ENCODE results near the gene HMOX1. TPM values are rescaled to one million over a fixed set of nuclear protein-coding genes. Genes with fewer than 3 reads are reported as not detected.

Gene HMOX1
- total RNA-seq, 1 experiment from 2014 or later, result 93.0 TPM

DNA sequence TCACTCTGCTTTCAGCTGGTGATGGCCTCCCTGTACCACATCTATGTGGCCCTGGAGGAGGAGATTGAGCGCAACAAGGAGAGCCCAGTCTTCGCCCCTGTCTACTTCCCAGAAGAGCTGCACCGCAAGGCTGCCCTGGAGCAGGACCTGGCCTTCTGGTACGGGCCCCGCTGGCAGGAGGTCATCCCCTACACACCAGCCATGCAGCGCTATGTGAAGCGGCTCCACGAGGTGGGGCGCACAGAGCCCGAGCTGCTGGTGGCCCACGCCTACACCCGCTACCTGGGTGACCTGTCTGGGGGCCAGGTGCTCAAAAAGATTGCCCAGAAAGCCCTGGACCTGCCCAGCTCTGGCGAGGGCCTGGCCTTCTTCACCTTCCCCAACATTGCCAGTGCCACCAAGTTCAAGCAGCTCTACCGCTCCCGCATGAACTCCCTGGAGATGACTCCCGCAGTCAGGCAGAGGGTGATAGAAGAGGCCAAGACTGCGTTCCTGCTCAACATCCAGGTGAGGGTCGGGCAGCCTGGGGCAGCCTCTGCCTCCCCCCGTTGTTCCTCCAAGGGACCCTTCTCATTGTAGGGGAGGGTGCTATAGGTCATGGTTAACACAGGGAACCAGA lies 5.9 kb downstream of the HMOX1 start:
- Histone ChIP-seq H3K36me3 (ENCODE audit: control insufficient read depth, insufficient read depth, low read length) (peaks cover 4% of the 10 kb centered on the region), H3K4me3 (ENCODE audit: low read depth, low read length) (no peak overlapping the region), H3K27me3 (replicated peaks; ENCODE audit: control insufficient read depth, insufficient read depth, low read length) (no peaks in the 10 kb centered on the region), H3K9me3 (no peaks in the 10 kb centered on the region), H3K4me1 (peaks cover 3% of the 10 kb centered on the region; the same call in 1 of the 2 replicates)
- Mint-ChIP-seq H3K27ac (ENCODE audit: unreplicated experiment) (no peak overlapping the region), H3K36me3 (ENCODE audit: insufficient read depth, unreplicated experiment) (peaks cover 96% of the 10 kb centered on the region), H3K27me3 (ENCODE audit: insufficient read depth, unreplicated experiment) (no peaks in the 10 kb centered on the region), H3K4me1 (ENCODE audit: low read depth, unreplicated experiment) (peaks cover 6% of the 10 kb centered on the region), H3K9me3 (ENCODE audit: unreplicated experiment) (no peaks in the 10 kb centered on the region), H3K4me3 (ENCODE audit: unreplicated experiment) (no peak overlapping the region)
- intact Hi-C loops (cut with micrococcal nuclease; ENCODE audit: unreplicated experiment), result no loop called here
- POLR2A ChIA-PET, result no interaction called here
- BruUV-seq (replicated peaks), result no TSS peak
- CTCF ChIA-PET, result no interaction called here
- TF ChIP-seq, protein P1, sequence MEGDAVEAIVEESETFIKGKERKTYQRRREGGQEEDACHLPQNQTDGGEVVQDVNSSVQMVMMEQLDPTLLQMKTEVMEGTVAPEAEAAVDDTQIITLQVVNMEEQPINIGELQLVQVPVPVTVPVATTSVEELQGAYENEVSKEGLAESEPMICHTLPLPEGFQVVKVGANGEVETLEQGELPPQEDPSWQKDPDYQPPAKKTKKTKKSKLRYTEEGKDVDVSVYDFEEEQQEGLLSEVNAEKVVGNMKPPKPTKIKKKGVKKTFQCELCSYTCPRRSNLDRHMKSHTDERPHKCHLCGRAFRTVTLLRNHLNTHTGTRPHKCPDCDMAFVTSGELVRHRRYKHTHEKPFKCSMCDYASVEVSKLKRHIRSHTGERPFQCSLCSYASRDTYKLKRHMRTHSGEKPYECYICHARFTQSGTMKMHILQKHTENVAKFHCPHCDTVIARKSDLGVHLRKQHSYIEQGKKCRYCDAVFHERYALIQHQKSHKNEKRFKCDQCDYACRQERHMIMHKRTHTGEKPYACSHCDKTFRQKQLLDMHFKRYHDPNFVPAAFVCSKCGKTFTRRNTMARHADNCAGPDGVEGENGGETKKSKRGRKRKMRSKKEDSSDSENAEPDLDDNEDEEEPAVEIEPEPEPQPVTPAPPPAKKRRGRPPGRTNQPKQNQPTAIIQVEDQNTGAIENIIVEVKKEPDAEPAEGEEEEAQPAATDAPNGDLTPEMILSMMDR (IDR thresholded peaks at IDR 0.05; ENCODE audit: insufficient read depth in 1 of 2, low read depth in 1 of 2, low read length in 1 of 2, severe bottlenecking in 1 of 2, unreplicated experiment in 1 of 2), result no peak
- DNase-seq, result no peak

DNA sequence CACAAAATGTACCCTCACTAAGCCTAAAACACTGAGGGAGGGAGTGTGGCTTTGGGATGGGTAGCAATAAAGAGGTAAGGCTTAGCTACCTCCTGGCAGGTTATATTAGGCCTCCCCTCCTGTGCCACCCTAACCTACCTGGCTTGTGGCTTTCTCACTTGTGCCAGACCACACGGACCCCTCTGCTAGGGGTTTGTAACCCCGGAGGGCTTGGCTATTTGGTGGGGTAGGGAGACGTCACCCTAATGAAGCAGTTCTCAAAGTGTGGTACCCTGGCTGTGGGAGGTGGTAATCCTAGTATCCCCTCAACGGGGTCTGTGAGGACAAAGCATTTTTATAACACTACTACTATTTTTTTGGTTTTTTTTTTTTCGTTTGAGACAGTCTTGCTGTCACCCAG lies 10.0 kb downstream of the HMOX1 start:
- TF ChIP-seq, protein P1 (IDR thresholded peaks at IDR 0.05; ENCODE audit: insufficient read depth in 1 of 2, low read depth in 1 of 2, low read length in 1 of 2, severe bottlenecking in 1 of 2, unreplicated experiment in 1 of 2), result no peak
- Mint-ChIP-seq H3K9me3 (ENCODE audit: unreplicated experiment) (no peaks in the 10 kb centered on the region), H3K27ac (ENCODE audit: unreplicated experiment) (no peak overlapping the region), H3K4me3 (ENCODE audit: unreplicated experiment) (no peak overlapping the region), H3K4me1 (ENCODE audit: low read depth, unreplicated experiment) (peaks cover 6% of the 10 kb centered on the region), H3K36me3 (ENCODE audit: insufficient read depth, unreplicated experiment) (peaks cover 74% of the 10 kb centered on the region), H3K27me3 (ENCODE audit: insufficient read depth, unreplicated experiment) (no peaks in the 10 kb centered on the region)
- Histone ChIP-seq H3K36me3 (ENCODE audit: control insufficient read depth, insufficient read depth, low read length) (peaks cover 2% of the 10 kb centered on the region), H3K4me3 (ENCODE audit: low read depth, low read length) (no peak overlapping the region), H3K9me3 (no peaks in the 10 kb centered on the region), H3K4me1 (no peaks in the 10 kb centered on the region), H3K27me3 (replicated peaks; ENCODE audit: control insufficient read depth, insufficient read depth, low read length) (no peaks in the 10 kb centered on the region)
- intact Hi-C loops (cut with micrococcal nuclease; ENCODE audit: unreplicated experiment), result no loop called here
- DNase-seq, result no peak
- POLR2A ChIA-PET, result no interaction called here
- CTCF ChIA-PET, result no interaction called here
- no TSS peak for BruUV-seq (replicated peaks)

DNA sequence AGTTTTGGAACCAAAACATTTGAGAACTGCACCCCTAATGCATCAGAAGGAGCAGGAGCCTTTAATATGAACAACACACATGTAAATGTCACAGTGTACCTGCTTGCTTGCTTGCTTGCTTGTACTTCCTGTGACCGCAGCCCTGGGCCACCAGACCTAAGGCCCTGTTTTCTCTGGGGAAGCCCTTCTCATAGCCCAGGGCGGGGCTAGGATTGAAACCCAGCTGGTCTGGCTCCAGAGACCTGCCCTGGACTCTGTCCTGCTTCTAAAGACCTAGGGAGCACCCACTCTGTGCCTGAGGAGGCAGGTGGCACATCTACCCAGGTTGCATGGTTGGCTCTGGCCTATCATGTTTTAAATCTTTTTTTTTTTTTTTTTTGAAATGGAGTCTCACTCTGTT lies 11.5 kb downstream of the HMOX1 start:
- H3K4me3 ChIP-seq (ENCODE audit: low read depth, low read length), result no peak overlapping the region
- Mint-ChIP-seq H3K9me3 (ENCODE audit: unreplicated experiment) (no peaks in the 10 kb centered on the region), H3K27me3 (ENCODE audit: insufficient read depth, unreplicated experiment) (no peaks in the 10 kb centered on the region), H3K4me1 (ENCODE audit: low read depth, unreplicated experiment) (peaks cover 10% of the 10 kb centered on the region), H3K4me3 (ENCODE audit: unreplicated experiment) (no peak overlapping the region), H3K36me3 (ENCODE audit: insufficient read depth, unreplicated experiment) (peaks cover 63% of the 10 kb centered on the region), H3K27ac (ENCODE audit: unreplicated experiment) (no peak overlapping the region)
- intact Hi-C loops (cut with micrococcal nuclease; ENCODE audit: unreplicated experiment), result no loop called here
- no peaks in the 10 kb centered on the region for H3K27me3 ChIP-seq (replicated peaks; ENCODE audit: control insufficient read depth, insufficient read depth, low read length)
- BruUV-seq (replicated peaks), result no TSS peak
- no peaks in the 10 kb centered on the region for H3K9me3 ChIP-seq
- H3K36me3 ChIP-seq (ENCODE audit: control insufficient read depth, insufficient read depth, low read length), result no peaks in the 10 kb centered on the region; the same call in 1 of the 2 replicates
- TF ChIP-seq, protein P1 (IDR thresholded peaks at IDR 0.05; ENCODE audit: insufficient read depth in 1 of 2, low read depth in 1 of 2, low read length in 1 of 2, severe bottlenecking in 1 of 2, unreplicated experiment in 1 of 2), result no peak
- no peak for DNase-seq
- ChIA-PET POLR2A (no interaction called here), CTCF (no interaction called here)
- no peaks in the 10 kb centered on the region for H3K4me1 ChIP-seq
